GM23338 (cell line): Measurements from ENCODE around the gene ADSS1. TPM values are rescaled to one million over a fixed set of nuclear protein-coding genes. Genes with fewer than 3 reads are reported as not detected.

Experiments
- ATAC-seq: fragments of 200-7000 bp; cut with Tn5 transposase; 3 replicates; pipeline ENCODE4 v1.9.1; 2020
- DNase-seq: peaks from one replicate; pipeline ENCODE4 v3.0.0-alpha.2; 2015; ENCODE audit warnings: low spot score
- H2AFZ ChIP-seq: fragments of 200-600 bp; sonication (generic); 2 replicates; pipeline ENCODE4 v1.8.0; 2016; ENCODE audit warnings: antibody characterized with exemption, mild to moderate bottlenecking, moderate library complexity
- H3F3A ChIP-seq: fragments of 200-600 bp; sonication (generic); replicated peaks from 2 replicates; pipeline ENCODE4 v1.8.0; 2017; ENCODE audit warnings: antibody characterized with exemption, mixed run types, low read depth
- H3K27ac ChIP-seq: fragments of 200-600 bp; sonication (generic); 2 replicates; pipeline ENCODE4 v1.6.1; 2016; ENCODE audit warnings: low read depth
- H3K27me3 ChIP-seq: fragments of 200-600 bp; sonication (generic); 2 replicates; pipeline ENCODE4 v1.8.0; 2016; ENCODE audit warnings: mild to moderate bottlenecking, mixed run types, moderate library complexity; ENCODE audit not compliant: insufficient read depth
- H3K36me3 ChIP-seq: fragments of 200-600 bp; sonication (generic); 2 replicates; pipeline ENCODE4 v1.8.0; 2016; ENCODE audit warnings: mild to moderate bottlenecking; ENCODE audit not compliant: insufficient read depth
- H3K4me1 ChIP-seq: fragments of 200-600 bp; sonication (generic); 2 replicates; pipeline ENCODE4 v1.8.0; 2016; ENCODE audit warnings: mild to moderate bottlenecking, moderate library complexity; ENCODE audit not compliant: insufficient read depth
- H3K4me2 ChIP-seq: fragments of 200-600 bp; sonication (generic); 2 replicates; pipeline ENCODE4 v1.7.1; 2017; ENCODE audit warnings: mixed run types
- H3K4me3 ChIP-seq: fragments of 200-600 bp; sonication (generic); 2 replicates; pipeline ENCODE4 v1.6.1; 2016; ENCODE audit warnings: mixed run types
- H3K79me2 ChIP-seq: fragments of 200-600 bp; sonication (generic); replicated peaks from 2 replicates; pipeline ENCODE4 v1.8.0; 2017; ENCODE audit warnings: mild to moderate bottlenecking; ENCODE audit not compliant: insufficient read depth
- H3K9me2 ChIP-seq: fragments of 200-600 bp; sonication (generic); 2 replicates; pipeline ENCODE4 v1.8.0; 2017; ENCODE audit not compliant: insufficient read depth
- H4K20me1 ChIP-seq: fragments of 200-600 bp; sonication (generic); replicated peaks from 2 replicates; pipeline ENCODE4 v1.8.0; 2017; ENCODE audit warnings: mild to moderate bottlenecking; ENCODE audit not compliant: insufficient read depth
- H3K27ac Mint-ChIP-seq: 2 replicates; pipeline ENCODE4 v1.8.0; 2020; ENCODE audit warnings: inconsistent platforms, mild to moderate bottlenecking, moderate library complexity, mixed read lengths
- H3K27me3 Mint-ChIP-seq: 3 replicates; pipeline ENCODE4 v1.8.0; 2022; ENCODE audit warnings: low read depth, mild to moderate bottlenecking, moderate library complexity, mixed read lengths, inconsistent platforms; ENCODE audit not compliant: insufficient read depth, poor library complexity
- H3K36me3 Mint-ChIP-seq: 3 replicates; pipeline ENCODE4 v1.8.0; 2021; ENCODE audit warnings: low read depth, mild to moderate bottlenecking, inconsistent platforms, moderate library complexity, mixed read lengths
- H3K4me1 Mint-ChIP-seq: 3 replicates; pipeline ENCODE4 v1.8.0; 2020; ENCODE audit warnings: mild to moderate bottlenecking, inconsistent platforms, mixed read lengths
- H3K4me3 Mint-ChIP-seq: 3 replicates; pipeline ENCODE4 v1.8.0; 2021; ENCODE audit warnings: moderate library complexity, mild to moderate bottlenecking, inconsistent platforms, mixed read lengths
- H3K9me3 Mint-ChIP-seq: 3 replicates; pipeline ENCODE4 v1.8.0; 2020; ENCODE audit warnings: moderate library complexity, mild to moderate bottlenecking, inconsistent platforms, mixed read lengths
- CREB1 ChIP-seq: fragments of 250-450 bp; sonication (Bioruptor Pico); IDR thresholded peaks from 2 replicates; pipeline ENCODE4 v1.5.0; 2020; ENCODE audit warnings: low read depth, mild to moderate bottlenecking, moderate library complexity
- CTCF ChIP-seq, 2 experiments: fragments of 200-600 bp in 1 of 2; sonication (generic) in 1 of 2; conservative IDR thresholded peaks; 2 replicates each; pipeline versions ENCODE4 v1.5.1 to v1.6.1; 2016 to 2017; ENCODE audit warnings: antibody characterized with exemption in 2 of 2, low read depth in 2 of 2, mild to moderate bottlenecking in 2 of 2, moderate library complexity in 1 of 2
- EZH2 ChIP-seq: fragments of 200-600 bp; sonication (generic); IDR thresholded peaks from one replicate; pipeline ENCODE4 v1.8.0; 2017; ENCODE audit warnings: antibody characterized with exemption, mild to moderate bottlenecking, low read depth; ENCODE audit not compliant: unreplicated experiment
- EZH2phosphoT487 ChIP-seq: fragments of 200-600 bp; sonication (generic); IDR thresholded peaks from one replicate; pipeline ENCODE4 v1.8.1; 2018; ENCODE audit warnings: antibody characterized with exemption; ENCODE audit not compliant: unreplicated experiment
- JUNB ChIP-seq: IDR thresholded peaks from one replicate; pipeline ENCODE4 v1.6.1; 2016; ENCODE audit warnings: antibody characterized with exemption; ENCODE audit not compliant: unreplicated experiment
- NANOG ChIP-seq: IDR thresholded peaks from 2 replicates; pipeline ENCODE4 v1.6.1; 2016; ENCODE audit warnings: antibody characterized with exemption, borderline replicate concordance
- POLR2AphosphoS5 ChIP-seq: IDR thresholded peaks from 2 replicates; pipeline ENCODE4 v1.6.1; 2016; ENCODE audit warnings: antibody characterized with exemption, low read depth
- REST ChIP-seq: IDR thresholded peaks from one replicate; pipeline ENCODE4 v1.6.1; 2018; ENCODE audit warnings: antibody characterized with exemption; ENCODE audit not compliant: unreplicated experiment
- STAT1 ChIP-seq: IDR thresholded peaks from one replicate; pipeline ENCODE4 v1.6.1; 2016; ENCODE audit warnings: antibody characterized with exemption; ENCODE audit not compliant: unreplicated experiment
- ZNF114 ChIP-seq: fragments of 250-450 bp; sonication (Bioruptor Pico); IDR thresholded peaks from 2 replicates; pipeline ENCODE4 v1.5.0; 2020; ENCODE audit warnings: mild to moderate bottlenecking, moderate library complexity
- ZNF331 ChIP-seq: fragments of 250-450 bp; sonication (Bioruptor Pico); IDR thresholded peaks from 2 replicates; pipeline ENCODE4 v1.5.0; 2020; ENCODE audit warnings: low read depth, mild to moderate bottlenecking, moderate library complexity
- ZNF462 ChIP-seq: fragments of 250-450 bp; sonication (Bioruptor Pico); IDR thresholded peaks from 2 replicates; pipeline ENCODE4 v1.5.0; 2020; ENCODE audit warnings: mild to moderate bottlenecking, moderate library complexity
- polyA plus RNA-seq: library from polyadenylated mRNA; unstranded; fragments of >200 nt; fragmentation: Nextera tagmentation; extraction: Ambion mirVana; gene quantifications from 2 replicates; pipeline ENCODE4 v1.2.1, GENCODE V29; 2016
- total RNA-seq: library from RNA; depleted of rRNA; stranded (reverse); fragments of >200 nt; shearing (Covaris generic); gene quantifications from 2 replicates; pipeline ENCODE4 v1.2.3, GENCODE V29; 2014
- TF ChIP-seq, protein P1 (sequence below): IDR thresholded peaks from 2 replicates; pipeline ENCODE4 v1.6.1; 2016; ENCODE audit warnings: antibody characterized with exemption

The ADSS1 gene
- total and polyA plus RNA-seq, 2 experiments from 2014 or later, result 9.5 to 11.6 TPM

GRCh38 chr14:104732931-104733681 is 9.1 kb downstream of the ADSS1 start:
- ATAC-seq, result no peak
- H3K4me3 Mint-ChIP-seq, result no peak overlapping the region
- H3K27ac Mint-ChIP-seq, result no peak overlapping the region
- no peaks in the 10 kb centered on the region for H3F3A ChIP-seq
- H3K4me3 ChIP-seq, result no peak overlapping the region
- no peaks in the 10 kb centered on the region; the same call in 2 of the 3 replicates for H3K36me3 Mint-ChIP-seq
- H3K79me2 ChIP-seq, result no peaks in the 10 kb centered on the region
- no peaks in the 10 kb centered on the region for H4K20me1 ChIP-seq
- no peak overlapping the region for H2AFZ ChIP-seq
- no peak for TF ChIP-seq EZH2phosphoT487
- no peak for TF ChIP-seq CTCF (conservative IDR thresholded peaks at IDR 0.05; ENCODE audit: low read depth in 2 of 2)
- TF ChIP-seq ZNF114 (CRISPR knock-in tag), result no peak
- TF ChIP-seq, protein P1, sequence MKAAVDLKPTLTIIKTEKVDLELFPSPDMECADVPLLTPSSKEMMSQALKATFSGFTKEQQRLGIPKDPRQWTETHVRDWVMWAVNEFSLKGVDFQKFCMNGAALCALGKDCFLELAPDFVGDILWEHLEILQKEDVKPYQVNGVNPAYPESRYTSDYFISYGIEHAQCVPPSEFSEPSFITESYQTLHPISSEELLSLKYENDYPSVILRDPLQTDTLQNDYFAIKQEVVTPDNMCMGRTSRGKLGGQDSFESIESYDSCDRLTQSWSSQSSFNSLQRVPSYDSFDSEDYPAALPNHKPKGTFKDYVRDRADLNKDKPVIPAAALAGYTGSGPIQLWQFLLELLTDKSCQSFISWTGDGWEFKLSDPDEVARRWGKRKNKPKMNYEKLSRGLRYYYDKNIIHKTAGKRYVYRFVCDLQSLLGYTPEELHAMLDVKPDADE, result no peak
- TF ChIP-seq POLR2AphosphoS5, result no peak
- TF ChIP-seq ZNF331 (CRISPR knock-in tag), result no peak
- no peak for TF ChIP-seq NANOG
- TF ChIP-seq CREB1 (CRISPR knock-in tag), result no peak
- no peak for TF ChIP-seq REST
- TF ChIP-seq STAT1, result no peak
- TF ChIP-seq EZH2, result no peak
- TF ChIP-seq ZNF462 (CRISPR knock-in tag), result no peak
- TF ChIP-seq JUNB, result no peak
- no peak overlapping the region for H3K27ac ChIP-seq
- H3K27me3 Mint-ChIP-seq, result peaks cover 11% of the 10 kb centered on the region
- no peaks in the 10 kb centered on the region for H3K4me1 ChIP-seq
- no peak overlapping the region for H3K4me2 ChIP-seq
- no peaks in the 10 kb centered on the region for H3K9me2 ChIP-seq
- no peaks in the 10 kb centered on the region for H3K4me1 Mint-ChIP-seq
- H3K9me3 Mint-ChIP-seq, result peaks cover 4% of the 10 kb centered on the region; the same call in 2 of the 3 replicates
- DNase-seq, result no peak
- no peaks in the 10 kb centered on the region for H3K36me3 ChIP-seq
- no peaks in the 10 kb centered on the region for H3K27me3 ChIP-seq
